Endothelial cell (in vitro differentiated cells): ENCODE data around the gene BMP4. TPM values are rescaled to one million over a fixed set of nuclear protein-coding genes. Genes with fewer than 3 reads are reported as not detected.

Experiments used
- DNase-seq: peaks from one replicate; pipeline ENCODE4 v3.0.0; 2021; ENCODE audit warnings: low spot score
- H3K27ac Mint-ChIP-seq: one replicate; pipeline ENCODE4 v1.8.0; 2021; ENCODE audit warnings: mixed read lengths, inconsistent platforms; ENCODE audit not compliant: unreplicated experiment
- H3K27me3 Mint-ChIP-seq: one replicate; pipeline ENCODE4 v1.8.0; 2021; ENCODE audit warnings: mild to moderate bottlenecking, moderate library complexity, mixed read lengths, inconsistent platforms; ENCODE audit not compliant: unreplicated experiment
- H3K36me3 Mint-ChIP-seq: one replicate; pipeline ENCODE4 v1.8.0; 2021; ENCODE audit warnings: mild to moderate bottlenecking, low read depth, mixed read lengths, inconsistent platforms; ENCODE audit not compliant: unreplicated experiment
- H3K4me1 Mint-ChIP-seq: one replicate; pipeline ENCODE4 v1.8.0; 2021; ENCODE audit warnings: mild to moderate bottlenecking, mixed read lengths, inconsistent platforms; ENCODE audit not compliant: unreplicated experiment
- H3K4me3 Mint-ChIP-seq: one replicate; pipeline ENCODE4 v1.8.0; 2021; ENCODE audit warnings: mild to moderate bottlenecking, mixed read lengths, inconsistent platforms; ENCODE audit not compliant: unreplicated experiment
- H3K9me3 Mint-ChIP-seq: one replicate; pipeline ENCODE4 v1.8.0; 2021; ENCODE audit warnings: mixed read lengths, inconsistent platforms; ENCODE audit not compliant: unreplicated experiment
- CTCF ChIP-seq: fragments of 200-600 bp; sonication (generic); IDR thresholded peaks from one replicate; pipeline ENCODE4 v1.5.0; 2021; ENCODE audit warnings: antibody characterized with exemption; ENCODE audit not compliant: unreplicated experiment
- long read RNA-seq: library from polyadenylated mRNA; unstranded; transcript quantifications from one replicate; pipeline ENCODE4 v2.0.0, GENCODE V29; 2020; ENCODE audit not compliant: unreplicated experiment
- total RNA-seq: library from RNA; stranded (reverse); fragmentation: NEBNext Ultra II Directional; extraction: Animal tissue kit (Norgen Biotek cat#: 25700); gene quantifications from one replicate; pipeline ENCODE4 v1.2.1, GENCODE V29; 2021; ENCODE audit not compliant: unreplicated experiment

Gene BMP4
- 101 TPM for total RNA-seq
- long read RNA-seq, transcript BMP4-205 (3 exons, 1,705 nt), result minor isoform, 16 of 93 reads
- long read RNA-seq, transcript BMP4-202 (4 exons, 1,784 nt), result minor isoform, 9 of 93 reads
- long read RNA-seq, transcript BMP4-201 (4 exons, 1,917 nt), result major isoform, 30 of 93 reads
- long read RNA-seq, partial matches to known transcripts, result 1 of 93 reads
- long read RNA-seq, other reads (novel, unspliced or antisense), result 34 of 93 reads

GRCh38 chr14:53956427-53957201 lies at the start of gene BMP4:
BMP4 (minus strand) TSS chr14:53956825; CDS start chr14:53952222, 4,603 bp downstream.
- peak; percentile 72 for DNase-seq
- Mint-ChIP-seq H3K4me1 (peaks cover 30% of the 10 kb centered on the region), H3K9me3 (no peaks in the 10 kb centered on the region), H3K27me3 (peaks cover 31% of the 10 kb centered on the region), H3K4me3 (peak within 1 kb of the TSS; percentile 99), H3K27ac (peak within 1 kb of the TSS; percentile 96), H3K36me3 (peaks cover 29% of the 10 kb centered on the region)
- TF ChIP-seq CTCF, result no peak

- H3K27ac Mint-ChIP-seq, result no peak overlapping the region
- no peak overlapping the region for H3K4me3 Mint-ChIP-seq
- no peak for DNase-seq
- H3K4me1 Mint-ChIP-seq, result no peaks in the 10 kb centered on the region
- H3K36me3 Mint-ChIP-seq, result no peaks in the 10 kb centered on the region
- H3K27me3 Mint-ChIP-seq, result no peaks in the 10 kb centered on the region
- H3K9me3 Mint-ChIP-seq, result no peaks in the 10 kb centered on the region
- TF ChIP-seq CTCF, result no peak
Measured at GRCh38 chr14:54003064-54003463, 46.4 kb upstream of the BMP4 start.

- no peak for TF ChIP-seq CTCF
- DNase-seq, result no peak
- Mint-ChIP-seq H3K4me3 (no peak overlapping the region), H3K27ac (no peak overlapping the region), H3K27me3 (no peaks in the 10 kb centered on the region), H3K9me3 (no peaks in the 10 kb centered on the region), H3K4me1 (no peaks in the 10 kb centered on the region), H3K36me3 (no peaks in the 10 kb centered on the region)
Measured at GRCh38 chr14:54002653-54003052, 46.0 kb upstream of the BMP4 start.

GRCh38 chr14:54001189-54001878 lies 44.7 kb upstream of the BMP4 start:
- no peak for DNase-seq
- no peak overlapping the region for H3K4me3 Mint-ChIP-seq
- H3K27ac Mint-ChIP-seq, result no peak overlapping the region
- H3K36me3 Mint-ChIP-seq, result no peaks in the 10 kb centered on the region
- no peaks in the 10 kb centered on the region for H3K9me3 Mint-ChIP-seq
- no peak for TF ChIP-seq CTCF
- H3K4me1 Mint-ChIP-seq, result no peaks in the 10 kb centered on the region
- no peaks in the 10 kb centered on the region for H3K27me3 Mint-ChIP-seq
